Cardiac fibroblast (primary cell): Measurements from ENCODE around the gene NPDC1.
A peak's percentile ranks its signal among the peaks of the same experiment; 100 is the strongest.

Experiments
- DNase-seq, 2 donors: peaks; one replicate each; pipeline versions ENCODE4 v3.0.0 to v3.0.0-alpha.2; 2010; ENCODE audit warnings: low read depth in 2 of 2
- H3K4me3 ChIP-seq, 2 donors: replicated peaks in 1 of 2; 1 replicate in 1 of 2; 2 replicates in 1 of 2; pipeline ENCODE4 v1.5.1; 2011; ENCODE audit warnings: low read depth in 2 of 2, low read length in 2 of 2, mild to moderate bottlenecking in 2 of 2, moderate library complexity in 1 of 2
- TF ChIP-seq, protein P1 (sequence below): IDR thresholded peaks from one replicate; pipeline ENCODE4 v1.5.1; 2011; ENCODE audit warnings: low read depth, mild to moderate bottlenecking, low read length, inconsistent platforms

Gene NPDC1

GRCh38 chr9:137079401-137079787 is 33.4 kb upstream of the NPDC1 start:
- no peak for DNase-seq
- no peak overlapping the region for H3K4me3 ChIP-seq
- TF ChIP-seq, protein P1, sequence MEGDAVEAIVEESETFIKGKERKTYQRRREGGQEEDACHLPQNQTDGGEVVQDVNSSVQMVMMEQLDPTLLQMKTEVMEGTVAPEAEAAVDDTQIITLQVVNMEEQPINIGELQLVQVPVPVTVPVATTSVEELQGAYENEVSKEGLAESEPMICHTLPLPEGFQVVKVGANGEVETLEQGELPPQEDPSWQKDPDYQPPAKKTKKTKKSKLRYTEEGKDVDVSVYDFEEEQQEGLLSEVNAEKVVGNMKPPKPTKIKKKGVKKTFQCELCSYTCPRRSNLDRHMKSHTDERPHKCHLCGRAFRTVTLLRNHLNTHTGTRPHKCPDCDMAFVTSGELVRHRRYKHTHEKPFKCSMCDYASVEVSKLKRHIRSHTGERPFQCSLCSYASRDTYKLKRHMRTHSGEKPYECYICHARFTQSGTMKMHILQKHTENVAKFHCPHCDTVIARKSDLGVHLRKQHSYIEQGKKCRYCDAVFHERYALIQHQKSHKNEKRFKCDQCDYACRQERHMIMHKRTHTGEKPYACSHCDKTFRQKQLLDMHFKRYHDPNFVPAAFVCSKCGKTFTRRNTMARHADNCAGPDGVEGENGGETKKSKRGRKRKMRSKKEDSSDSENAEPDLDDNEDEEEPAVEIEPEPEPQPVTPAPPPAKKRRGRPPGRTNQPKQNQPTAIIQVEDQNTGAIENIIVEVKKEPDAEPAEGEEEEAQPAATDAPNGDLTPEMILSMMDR: no peak

DNA sequence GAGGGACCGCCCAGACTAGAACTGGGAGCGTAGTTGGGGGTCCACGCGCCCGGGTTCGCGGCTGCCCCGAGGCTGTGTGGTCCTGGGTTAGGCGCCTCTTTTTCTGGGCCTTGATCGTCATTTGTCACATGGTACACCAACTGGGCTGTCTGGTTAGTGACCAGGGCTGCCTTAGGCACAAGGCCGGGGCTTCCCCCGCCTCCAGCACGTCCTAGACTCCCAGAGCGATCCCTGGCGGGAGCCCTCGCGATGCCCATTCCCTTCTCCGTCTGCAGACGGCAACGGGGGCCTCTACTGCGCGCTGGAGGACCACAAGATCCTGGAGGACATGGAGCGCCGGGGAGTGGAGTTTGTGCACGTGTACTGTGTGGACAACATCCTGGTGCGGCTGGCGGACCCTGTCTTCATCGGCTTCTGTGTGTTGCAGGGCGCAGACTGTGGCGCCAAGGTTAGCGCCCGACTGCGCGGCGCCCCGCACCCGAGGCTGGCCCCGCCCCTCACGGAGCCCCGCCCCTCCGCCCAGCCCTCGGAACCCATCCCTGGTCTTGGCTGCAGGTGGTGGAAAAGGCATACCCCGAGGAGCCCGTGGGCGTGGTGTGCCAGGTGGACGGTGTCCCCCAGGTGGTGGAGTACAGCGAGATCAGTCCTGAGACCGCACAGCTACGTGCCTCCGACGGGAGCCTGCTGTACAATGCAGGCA is 32.9 kb upstream of the NPDC1 start:
- no peak for DNase-seq
- H3K4me3 ChIP-seq: peak overlapping the region; percentile 70 to 87
- TF ChIP-seq, protein P1: no peak

GRCh38 chr9:137077758-137078693 is 32.0 kb upstream of the NPDC1 start:
- H3K4me3 ChIP-seq: peak overlapping the region; percentile 70 to 87
- TF ChIP-seq, protein P1: no peak
- no peak for DNase-seq

- H3K4me3 ChIP-seq: peak within 1 kb of the TSS; percentile 70 to 87
- TF ChIP-seq, protein P1: no peak
- DNase-seq: peak; percentile 39 to 73
Observed at GRCh38 chr9:137077010-137077747, 31.2 kb upstream of the NPDC1 start, which contains the start of gene UAP1L1. UAP1L1 (plus strand) TSS chr9:137077517; CDS start chr9:137077533, 16 bp downstream.

GRCh38 chr9:137076636-137077009 is 30.6 kb upstream of the NPDC1 start:
- H3K4me3 ChIP-seq: peak overlapping the region; percentile 31 to 36
- DNase-seq: no peak
- TF ChIP-seq, protein P1: no peak

DNA sequence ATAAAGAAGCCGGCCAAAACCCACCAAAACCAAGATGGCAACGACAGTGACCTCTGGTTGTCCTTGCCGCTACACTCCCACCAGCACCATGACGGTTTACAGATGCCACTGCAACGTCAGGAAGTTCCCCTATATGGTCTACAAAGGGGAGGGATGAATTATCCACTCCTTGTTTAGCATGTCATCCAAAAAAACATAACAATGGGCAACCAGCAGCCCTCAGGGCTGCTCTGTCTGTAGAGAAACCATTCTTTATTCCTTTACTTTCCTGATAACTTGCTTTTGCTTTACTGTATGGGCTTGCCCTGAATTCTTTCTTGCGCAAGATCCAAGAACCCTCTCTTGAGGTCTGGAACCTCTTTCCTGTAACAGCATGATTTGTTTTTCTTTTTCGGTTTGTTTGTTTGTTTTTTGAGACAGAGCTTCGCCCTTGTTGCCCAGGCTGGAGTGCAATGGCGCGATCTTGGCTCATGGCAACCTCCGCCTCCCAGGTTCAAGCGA is 29.3 kb upstream of the NPDC1 start:
- no peak for DNase-seq
- TF ChIP-seq, protein P1: no peak
- no peak overlapping the region for H3K4me3 ChIP-seq
